HG02885 (cell line): ENCODE measurements around the gene STX8.
A peak's percentile ranks its signal among the peaks of the same experiment; 100 is the strongest.
"Not testable (repeated sequence)": the region's sequence is repeated elsewhere in the genome, so short reads cannot be mapped to it uniquely, and the experiment has no call there.

ENCODE experiments used
- ATAC-seq: cut with Tn5 transposase; IDR thresholded peaks from one replicate; pipeline ENCODE4 v1.9.1; 2021; ENCODE audit warnings: mild to moderate bottlenecking; ENCODE audit not compliant: unreplicated experiment, poor library complexity

Gene STX8

DNA sequence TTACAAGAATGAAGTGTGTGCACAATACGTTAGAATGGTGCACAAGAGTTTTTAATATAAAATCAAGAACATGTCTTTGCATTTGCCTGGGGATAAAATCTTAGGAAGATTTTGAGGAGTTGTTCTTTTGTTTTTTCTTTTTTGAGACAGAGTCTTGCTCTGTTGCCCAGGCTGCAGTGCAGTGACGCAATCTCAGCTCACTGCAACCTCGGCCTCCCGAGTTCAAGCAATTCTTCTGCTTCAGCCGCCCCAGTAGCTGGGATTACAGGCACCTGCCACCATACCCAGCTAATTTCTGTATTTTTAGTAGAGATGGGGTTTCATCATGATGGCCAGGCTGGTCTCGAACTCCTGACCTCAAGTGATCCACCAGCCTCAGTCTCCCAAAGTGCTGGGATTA is 128.3 kb downstream of the STX8 start:
- ATAC-seq = not testable (repeated sequence)

DNA sequence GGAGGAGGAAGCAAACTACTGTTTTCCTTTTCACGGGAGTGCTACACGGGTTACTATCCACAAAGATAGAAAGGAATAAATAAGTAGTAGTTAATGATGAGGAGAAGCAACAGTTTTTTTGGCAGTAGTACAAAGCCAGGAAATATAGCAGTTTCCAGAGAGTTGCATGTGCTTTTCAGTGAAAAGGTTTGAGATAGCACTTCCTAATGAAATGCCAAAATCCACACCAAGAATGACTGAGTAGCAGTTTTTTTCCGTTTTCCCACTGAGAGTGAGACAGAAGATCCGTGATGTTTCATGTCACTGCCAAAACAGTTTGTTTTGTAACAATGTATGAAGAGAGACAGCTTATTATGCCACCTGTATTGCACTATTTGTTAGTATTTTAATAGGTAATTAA is 129.1 kb downstream of the STX8 start:
- ATAC-seq = no peak

DNA sequence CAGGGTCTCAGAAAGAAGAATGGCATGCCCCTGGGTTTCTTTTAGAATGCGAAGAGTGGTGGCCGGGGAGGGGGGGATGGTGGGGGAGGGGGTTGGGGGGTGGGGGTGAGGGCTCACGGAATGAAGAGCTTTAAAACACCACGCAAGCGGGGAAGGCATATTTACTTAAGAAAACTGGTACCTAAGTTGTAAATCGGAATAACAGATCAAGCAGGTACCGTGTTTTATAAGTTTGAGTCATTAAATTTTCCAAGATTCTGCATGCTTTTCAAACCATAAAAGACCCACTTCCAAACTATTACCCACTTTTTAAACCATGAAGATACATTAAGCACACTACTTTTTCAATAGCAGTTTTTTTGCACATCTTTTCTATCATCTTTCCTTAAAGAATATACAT is 130.2 kb downstream of the STX8 start:
- ATAC-seq = no peak

GRCh38 chr17:9444687-9445086 is 130.9 kb downstream of the STX8 start:
- ATAC-seq = no peak

DNA sequence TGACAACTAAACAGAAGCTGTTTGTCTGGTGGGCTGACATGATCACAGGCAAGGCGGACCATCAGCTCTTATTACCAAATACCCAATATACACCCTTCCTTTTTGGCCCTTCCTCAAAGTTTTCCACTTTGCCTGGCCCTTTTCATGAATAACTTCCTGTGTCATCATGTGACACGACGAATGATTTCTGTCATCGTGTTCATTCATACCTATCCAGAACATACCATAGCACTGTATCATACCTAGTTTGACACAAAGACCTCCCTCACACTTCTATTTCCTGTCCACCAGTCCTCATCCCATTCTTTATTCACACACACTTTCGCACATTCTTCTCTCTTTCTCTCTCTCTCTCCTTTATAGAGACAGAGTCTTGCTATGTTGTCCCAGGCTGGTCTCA is 131.8 kb downstream of the STX8 start:
- no peak for ATAC-seq

- no peak for ATAC-seq
These were observed 135.8 kb downstream of the STX8 start for GRCh38 chr17:9439851-9440250.

- ATAC-seq = no peak
These were observed 139.0 kb downstream of the STX8 start for GRCh38 chr17:9436630-9437029.

DNA sequence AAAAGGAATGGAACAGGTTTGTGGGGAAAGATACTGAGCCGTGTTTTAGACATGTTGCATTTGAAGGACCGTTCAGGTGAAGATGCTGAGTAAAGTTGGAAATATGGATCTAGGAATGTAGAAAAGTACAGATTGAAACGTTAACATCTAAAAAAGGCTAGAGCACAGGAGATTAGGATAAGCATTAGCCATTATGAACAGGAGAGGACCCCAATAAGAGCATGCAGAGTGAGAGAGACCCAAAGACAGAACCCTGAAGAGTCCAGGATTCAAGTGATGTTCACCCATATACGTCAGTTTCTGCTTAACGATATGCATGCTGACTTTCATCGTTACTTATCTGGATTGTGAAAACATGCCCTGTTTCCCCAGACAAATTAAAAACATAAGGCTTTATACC is 140.5 kb downstream of the STX8 start:
- no peak for ATAC-seq

GRCh38 chr17:9434642-9435057 is 141.0 kb downstream of the STX8 start:
- no peak for ATAC-seq

- ATAC-seq = peak; percentile 50
These were observed 142.6 kb downstream of the STX8 start for GRCh38 chr17:9432934-9433421.

- ATAC-seq = peak; percentile 77
These were observed 143.3 kb downstream of the STX8 start for GRCh38 chr17:9432134-9432885.

DNA sequence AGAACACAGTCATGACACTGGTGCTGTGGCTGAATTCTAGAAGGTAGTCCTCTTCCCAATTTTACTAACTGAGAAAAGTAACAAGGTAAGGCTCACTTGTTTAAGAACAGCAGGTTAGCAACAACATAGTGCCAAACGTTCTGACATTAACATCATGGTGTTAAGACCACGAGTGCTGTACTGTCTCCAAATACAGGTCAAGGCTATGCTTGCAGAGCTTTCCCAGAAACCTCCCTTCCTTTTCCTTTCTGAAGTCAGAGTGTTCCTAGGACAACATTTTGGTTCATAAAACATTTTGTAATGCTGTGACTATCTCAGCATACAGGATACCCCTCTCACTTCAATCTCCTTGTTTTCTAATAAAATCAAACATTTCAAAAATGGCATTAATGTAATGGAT is 144.0 kb downstream of the STX8 start:
- no peak for ATAC-seq

GRCh38 chr17:9427465-9428315 is 147.9 kb downstream of the STX8 start:
- ATAC-seq = no peak

GRCh38 chr17:9424071-9424640 is 151.5 kb downstream of the STX8 start:
- no peak for ATAC-seq

- no peak for ATAC-seq
These were observed 154.1 kb downstream of the STX8 start for GRCh38 chr17:9421525-9421924.

DNA sequence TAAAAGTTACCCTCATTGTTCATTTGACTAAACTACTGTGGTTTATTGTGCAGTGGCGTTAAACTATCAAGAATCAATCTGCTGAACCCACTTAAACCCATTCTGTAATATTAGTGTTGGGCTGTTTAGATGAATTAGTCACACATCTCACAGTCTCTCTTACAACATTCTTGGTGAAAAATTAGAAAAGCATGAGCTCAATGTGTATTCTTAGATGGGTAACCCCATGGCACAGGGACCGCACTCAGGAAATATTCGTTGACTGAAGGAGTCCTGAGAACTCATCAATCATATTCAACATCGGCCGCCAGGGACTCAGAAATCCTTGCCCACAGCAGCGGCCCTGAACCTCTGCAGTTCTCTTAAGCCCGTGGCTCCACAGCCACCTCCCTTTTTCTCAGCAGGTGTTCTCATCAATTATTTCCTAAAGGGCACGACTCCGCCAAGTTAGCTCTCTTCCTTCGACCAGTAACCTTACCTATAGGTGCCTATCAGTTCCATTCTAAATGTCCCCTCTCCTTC is 155.6 kb downstream of the STX8 start:
- ATAC-seq = no peak

DNA sequence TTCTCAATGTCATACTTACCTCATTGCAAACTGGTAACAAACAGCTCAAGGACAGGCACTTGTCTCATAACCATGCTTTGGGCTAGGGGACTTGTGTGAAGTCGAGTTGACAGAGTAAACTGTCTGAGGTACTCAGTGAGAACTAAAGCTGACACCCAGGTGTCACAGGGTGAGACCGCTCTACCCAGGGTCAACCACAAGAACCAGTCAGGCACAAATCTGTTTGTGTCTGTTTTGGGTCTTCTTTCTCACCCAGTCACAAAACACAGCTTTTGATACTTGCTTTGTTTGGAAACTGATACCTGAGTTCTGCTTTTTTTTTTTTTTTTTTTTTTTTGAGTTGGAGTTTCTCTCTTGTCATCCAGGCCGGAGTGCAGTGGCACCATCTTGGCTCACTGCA is 161.1 kb downstream of the STX8 start:
- ATAC-seq = peak; percentile 96

GRCh38 chr17:9410737-9411136 is 164.9 kb downstream of the STX8 start:
- ATAC-seq = no peak

DNA sequence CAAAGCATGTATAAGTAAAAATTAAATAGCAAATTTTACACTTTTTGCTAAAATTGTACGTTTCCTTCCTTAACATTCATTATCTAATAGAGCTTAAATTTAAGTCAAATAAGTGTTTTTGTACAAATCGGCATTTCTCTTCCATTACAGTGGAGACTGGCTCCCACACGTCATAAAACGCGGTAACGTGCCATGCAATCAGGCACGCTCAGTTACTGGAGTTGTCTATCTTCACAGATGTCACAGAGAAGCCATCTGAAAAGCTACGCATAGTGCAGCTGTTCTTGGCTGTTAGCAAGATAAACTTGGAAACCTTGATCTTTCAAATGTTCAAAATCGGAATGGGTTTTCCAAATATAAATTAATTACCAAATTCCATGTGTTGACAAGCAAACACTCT is 165.3 kb downstream of the STX8 start:
- no peak for ATAC-seq

GRCh38 chr17:9409878-9410277 is 165.7 kb downstream of the STX8 start:
- no peak for ATAC-seq
